Thyroid gland (tissue), 4 donors: ENCODE measurements around the gene PTPRJ. TPM values are rescaled to one million over a fixed set of nuclear protein-coding genes. Genes with fewer than 3 reads are reported as not detected.

Experiments
- DNase-seq, 2 donors: peaks; one replicate each; pipeline ENCODE4 v3.0.0-alpha.2; 2019
- H3K27ac ChIP-seq, 3 donors: fragments of 200-600 bp; sonication (generic); 1 replicate in 2 of 3; 2 replicates in 1 of 3; pipeline ENCODE4 v1.5.1; 2016 to 2019; ENCODE audit warnings: mild to moderate bottlenecking in 1 of 3, moderate library complexity in 1 of 3
- H3K27me3 ChIP-seq: fragments of 200-600 bp; sonication (generic); one replicate; pipeline ENCODE4 v1.5.1; 2019
- H3K36me3 ChIP-seq, 2 donors: fragments of 200-600 bp; sonication (generic); one replicate each; pipeline ENCODE4 v1.5.1; 2016 to 2019
- H3K4me1 ChIP-seq, 2 donors: fragments of 200-600 bp; sonication (generic); one replicate each; pipeline ENCODE4 v1.5.1; 2017 to 2019
- H3K4me3 ChIP-seq, 3 donors: fragments of 200-600 bp; sonication (generic); replicated peaks in 1 of 3; 1 replicate in 2 of 3; 2 replicates in 1 of 3; pipeline ENCODE4 v1.5.1; 2016; ENCODE audit warnings: mild to moderate bottlenecking in 1 of 3
- H3K9me3 ChIP-seq: fragments of 200-600 bp; sonication (generic); one replicate; pipeline ENCODE4 v1.5.1; 2017
- CTCF ChIP-seq, 6 experiments: fragments of 200-600 bp in 3 of 6; fragments of 450-650 bp in 3 of 6; sonication (generic) in 3 of 6; IDR thresholded peaks; one replicate each; pipeline ENCODE4 v1.5.1; 2016 to 2019; ENCODE audit warnings: antibody characterized with exemption in 6 of 6, mild to moderate bottlenecking in 2 of 6, inconsistent platforms in 1 of 6, moderate library complexity in 1 of 6
- POLR2A ChIP-seq, 2 donors: fragments of 450-650 bp; IDR thresholded peaks; one replicate each; pipeline ENCODE4 v1.6.1; 2017; ENCODE audit warnings: antibody characterized with exemption in 2 of 2, mild to moderate bottlenecking in 2 of 2, moderate library complexity in 1 of 2
- WGBS, 2 donors: methylation state at CpG; one replicate each; pipeline ENCODE4 v1.1.5; 2017; 5-methylcytosine and 5-hydroxymethylcytosine counted together
- intact Hi-C: fragments of 100-400 bp; cut with DNase I; formaldehyde crosslinking; loops from one replicate; pipeline ENCODE4 v1.15.1; 2023
- total RNA-seq, 4 donors: library from RNA; depleted of rRNA; stranded (reverse); fragments of >200 nt; gene quantifications; one replicate each; pipeline ENCODE4 v1.2.3, GENCODE V29; 2016

PTPRJ gene
- total RNA-seq, 4 donors from 2014 or later, result 45.4 to 81.9 (median 58.6) TPM

GRCh38 chr11:48163360-48164100 lies 183.2 kb downstream of the PTPRJ start:
- 95% methylated on average over 12 of the region's 12 CpGs for WGBS, 2 donors
- intact Hi-C loops, result no loop called here

GRCh38 chr11:48164836-48165235 lies 184.5 kb downstream of the PTPRJ start:
- Histone ChIP-seq H3K27ac (no peak overlapping the region), H3K4me3 (no peak overlapping the region), H3K27me3 (no peaks in the 10 kb centered on the region), H3K36me3 (peaks cover 4 to 29% of the 10 kb centered on the region in 2 donors), H3K9me3 (no peaks in the 10 kb centered on the region), H3K4me1 (peaks cover 2 to 6% of the 10 kb centered on the region in 2 donors)
- intact Hi-C loops, result no loop called here
- DNase-seq, result no peak
- no peak for TF ChIP-seq CTCF (IDR thresholded peaks at IDR 0.05)
- no peak for TF ChIP-seq POLR2A (IDR thresholded peaks at IDR 0.05)

More at GRCh38 chr11:48163360-48164100, 183.2 kb downstream of the PTPRJ start:
- Histone ChIP-seq H3K9me3 (no peaks in the 10 kb centered on the region), H3K4me3 (no peak overlapping the region), H3K4me1 (no peaks in the 10 kb centered on the region), H3K27me3 (no peaks in the 10 kb centered on the region), H3K36me3 (peaks cover 4 to 29% of the 10 kb centered on the region in 2 donors), H3K27ac (no peak overlapping the region)
- no peak for DNase-seq
- no peak for TF ChIP-seq POLR2A (IDR thresholded peaks at IDR 0.05)
- no peak for TF ChIP-seq CTCF (IDR thresholded peaks at IDR 0.05)

- no peak for TF ChIP-seq CTCF (IDR thresholded peaks at IDR 0.05)
- no peak for TF ChIP-seq POLR2A (IDR thresholded peaks at IDR 0.05)
- no peak for DNase-seq
- Histone ChIP-seq H3K4me3 (no peak overlapping the region), H3K27me3 (no peaks in the 10 kb centered on the region), H3K27ac (no peak overlapping the region), H3K9me3 (no peaks in the 10 kb centered on the region), H3K36me3 (peaks cover 4 to 29% of the 10 kb centered on the region in 2 donors), H3K4me1 (peaks cover 7% of the 10 kb centered on the region in 2 donors)
- intact Hi-C loops, result no loop called here
- WGBS, 2 donors, result 62 to 63% methylated on average over 3 of the region's 3 CpGs
Measured at GRCh38 chr11:48165426-48165825, 185.1 kb downstream of the PTPRJ start.

- intact Hi-C loops, result no loop called here
Measured at GRCh38 chr11:48167380-48167779, 187.0 kb downstream of the PTPRJ start.

More at GRCh38 chr11:48167380-48167779, 187.0 kb downstream of the PTPRJ start:
- 90 to 92% methylated on average over 6 of the region's 6 CpGs for WGBS, 2 donors
- Histone ChIP-seq H3K27ac (no peak overlapping the region), H3K36me3 (peaks cover 4 to 29% of the 10 kb centered on the region in 2 donors), H3K4me3 (no peak overlapping the region), H3K9me3 (no peaks in the 10 kb centered on the region), H3K4me1 (peaks cover 7 to 13% of the 10 kb centered on the region in 2 donors), H3K27me3 (no peaks in the 10 kb centered on the region)
- TF ChIP-seq POLR2A (IDR thresholded peaks at IDR 0.05) (no peak), CTCF (IDR thresholded peaks at IDR 0.05) (no peak)
- DNase-seq, result no peak
